ENCODE results near the gene IFITM2.

DNA sequence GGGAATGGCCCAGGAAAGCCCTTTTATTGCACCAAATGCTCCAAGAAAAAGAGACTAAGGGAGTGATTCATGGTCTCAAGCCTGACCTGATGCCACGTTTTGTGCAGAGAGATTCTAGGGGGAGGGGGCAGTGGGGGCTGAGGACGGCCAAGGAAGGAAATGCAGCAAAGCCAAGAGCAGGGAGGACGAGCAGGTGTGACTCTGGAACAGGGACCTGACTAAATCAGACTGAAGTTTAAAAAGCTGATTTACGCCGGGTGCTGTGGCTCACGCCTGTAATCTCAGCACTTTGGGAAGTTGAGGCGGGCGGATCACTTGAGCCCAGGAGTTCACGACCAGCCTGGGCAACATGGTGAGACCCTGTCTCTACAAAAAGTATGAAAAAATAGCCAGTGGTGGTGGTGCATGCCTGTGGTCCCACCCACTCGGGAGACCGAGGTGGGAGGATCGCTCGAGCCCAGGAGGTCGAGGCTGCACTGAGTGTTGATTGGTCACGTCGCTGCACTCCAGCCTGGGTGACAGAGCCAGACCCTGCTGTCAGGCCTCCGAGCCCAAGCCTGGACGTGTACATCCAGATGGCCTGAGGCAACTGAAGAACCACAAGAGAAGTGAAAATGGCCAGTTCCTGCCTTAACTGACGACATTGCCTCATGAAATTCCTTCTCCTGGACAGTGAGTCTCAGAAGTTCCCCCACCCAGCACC, 23.9 kb downstream of the IFITM2 start:
- TF ChIP-seq CTCF (conservative IDR thresholded peaks at IDR 0.05 in 1 of 2, IDR thresholded peaks at IDR 0.05 in 1 of 2; ENCODE audit: low read depth in 1 of 2, low read length in 2 of 2) = no peak
- TF ChIP-seq EZH2 (IDR thresholded peaks at IDR 0.05; ENCODE audit: low read length, missing control alignments) = no peak

Data from fibroblast of lung (primary cell).